Fibroblast of upper back skin (primary cell): ENCODE measurements around the gene KIF19.

Experiments
- DNase-seq: peaks from one replicate; pipeline ENCODE4 v3.0.0-alpha.2; 2013

Gene KIF19

GRCh38 chr17:74342224-74342623 is 16.2 kb downstream of the KIF19 start:
- DNase-seq: no peak

GRCh38 chr17:74343121-74343520 is 17.1 kb downstream of the KIF19 start:
- DNase-seq: no peak

- DNase-seq: no peak
Measured at GRCh38 chr17:74343526-74344284, 17.7 kb downstream of the KIF19 start.

- no peak for DNase-seq
Measured at GRCh38 chr17:74344658-74345057, 18.6 kb downstream of the KIF19 start.

GRCh38 chr17:74345433-74346241 is 19.6 kb downstream of the KIF19 start:
- no peak for DNase-seq

GRCh38 chr17:74347646-74348045 is 21.6 kb downstream of the KIF19 start:
- no peak for DNase-seq

- DNase-seq: no peak
Measured at GRCh38 chr17:74349120-74349519, 23.1 kb downstream of the KIF19 start.

- DNase-seq: no peak
Measured at GRCh38 chr17:74350486-74350885, 24.5 kb downstream of the KIF19 start.

- DNase-seq: no peak
Measured at GRCh38 chr17:74351552-74352210, 25.7 kb downstream of the KIF19 start.

- DNase-seq: no peak
Measured at GRCh38 chr17:74353446-74354060, 27.5 kb downstream of the KIF19 start.

- DNase-seq: no peak
Measured at GRCh38 chr17:74354123-74354522, 28.1 kb downstream of the KIF19 start.

- no peak for DNase-seq
Measured at GRCh38 chr17:74354561-74354960, 28.5 kb downstream of the KIF19 start.

- no peak for DNase-seq
Measured at GRCh38 chr17:74355065-74355464, 29.0 kb downstream of the KIF19 start.

- no peak for DNase-seq
Measured at GRCh38 chr17:74356646-74357465, 30.8 kb downstream of the KIF19 start.

- no peak for DNase-seq
Measured at GRCh38 chr17:74357466-74357809, 31.4 kb downstream of the KIF19 start.

GRCh38 chr17:74358697-74359096 is 32.7 kb downstream of the KIF19 start:
- DNase-seq: no peak

- no peak for DNase-seq
Measured at GRCh38 chr17:74359916-74360315, 33.9 kb downstream of the KIF19 start.

- DNase-seq: no peak
Measured at GRCh38 chr17:74360899-74361229, 34.8 kb downstream of the KIF19 start.

GRCh38 chr17:74361230-74362068 is 35.4 kb downstream of the KIF19 start, which contains the start of gene BTBD17:
BTBD17 (minus strand) TSS chr17:74361868; CDS start chr17:74361819, 49 bp downstream.
- peak; percentile 5 for DNase-seq

GRCh38 chr17:74362069-74362405 is 36.0 kb downstream of the KIF19 start:
- no peak for DNase-seq

GRCh38 chr17:74362810-74363498 is 36.9 kb downstream of the KIF19 start:
- DNase-seq: no peak
